Sigmoid colon (tissue), 4 donors: ENCODE measurements around the gene LRRC8D.

Source experiments
- POLR2A ChIP-seq, 2 donors: fragments of 450-650 bp; IDR thresholded peaks; one replicate each; pipeline ENCODE4 v1.6.1; 2016; ENCODE audit warnings: antibody characterized with exemption in 2 of 2, mild to moderate bottlenecking in 2 of 2, moderate library complexity in 2 of 2
- POLR2AphosphoS5 ChIP-seq, 4 donors: sonication (generic); formaldehyde crosslinking; IDR thresholded peaks; one replicate each; pipeline ENCODE4 v1.6.1; 2017; ENCODE audit warnings: antibody characterized with exemption in 4 of 4
- TF ChIP-seq, protein P1 (sequence below), 4 experiments: fragments of 450-650 bp in 3 of 4; fragments of 200-600 bp in 1 of 4; IDR thresholded peaks; one replicate each; pipeline ENCODE4 v1.5.1; 2016 to 2019; ENCODE audit warnings: antibody characterized with exemption in 4 of 4, mild to moderate bottlenecking in 3 of 4, moderate library complexity in 2 of 4

GRCh38 chr1:89945852-89946476, 125.1 kb downstream of the LRRC8D start:
- no peak for TF ChIP-seq POLR2A (IDR thresholded peaks at IDR 0.05)
- TF ChIP-seq, protein P1, sequence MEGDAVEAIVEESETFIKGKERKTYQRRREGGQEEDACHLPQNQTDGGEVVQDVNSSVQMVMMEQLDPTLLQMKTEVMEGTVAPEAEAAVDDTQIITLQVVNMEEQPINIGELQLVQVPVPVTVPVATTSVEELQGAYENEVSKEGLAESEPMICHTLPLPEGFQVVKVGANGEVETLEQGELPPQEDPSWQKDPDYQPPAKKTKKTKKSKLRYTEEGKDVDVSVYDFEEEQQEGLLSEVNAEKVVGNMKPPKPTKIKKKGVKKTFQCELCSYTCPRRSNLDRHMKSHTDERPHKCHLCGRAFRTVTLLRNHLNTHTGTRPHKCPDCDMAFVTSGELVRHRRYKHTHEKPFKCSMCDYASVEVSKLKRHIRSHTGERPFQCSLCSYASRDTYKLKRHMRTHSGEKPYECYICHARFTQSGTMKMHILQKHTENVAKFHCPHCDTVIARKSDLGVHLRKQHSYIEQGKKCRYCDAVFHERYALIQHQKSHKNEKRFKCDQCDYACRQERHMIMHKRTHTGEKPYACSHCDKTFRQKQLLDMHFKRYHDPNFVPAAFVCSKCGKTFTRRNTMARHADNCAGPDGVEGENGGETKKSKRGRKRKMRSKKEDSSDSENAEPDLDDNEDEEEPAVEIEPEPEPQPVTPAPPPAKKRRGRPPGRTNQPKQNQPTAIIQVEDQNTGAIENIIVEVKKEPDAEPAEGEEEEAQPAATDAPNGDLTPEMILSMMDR (IDR thresholded peaks at IDR 0.05): no peak
- TF ChIP-seq POLR2AphosphoS5 (IDR thresholded peaks at IDR 0.05): no peak
